Epithelial cell of umbilical artery (primary cell): Measurements from ENCODE around the gene EXD3. TPM values are rescaled to one million over a fixed set of nuclear protein-coding genes. Genes with fewer than 3 reads are reported as not detected.

Experiments
- total RNA-seq: library from RNA; depleted of rRNA; stranded (reverse); fragments of >200 nt; gene quantifications from 2 replicates; pipeline ENCODE4 v1.2.3, GENCODE V29; 2014

The EXD3 gene, protein sequence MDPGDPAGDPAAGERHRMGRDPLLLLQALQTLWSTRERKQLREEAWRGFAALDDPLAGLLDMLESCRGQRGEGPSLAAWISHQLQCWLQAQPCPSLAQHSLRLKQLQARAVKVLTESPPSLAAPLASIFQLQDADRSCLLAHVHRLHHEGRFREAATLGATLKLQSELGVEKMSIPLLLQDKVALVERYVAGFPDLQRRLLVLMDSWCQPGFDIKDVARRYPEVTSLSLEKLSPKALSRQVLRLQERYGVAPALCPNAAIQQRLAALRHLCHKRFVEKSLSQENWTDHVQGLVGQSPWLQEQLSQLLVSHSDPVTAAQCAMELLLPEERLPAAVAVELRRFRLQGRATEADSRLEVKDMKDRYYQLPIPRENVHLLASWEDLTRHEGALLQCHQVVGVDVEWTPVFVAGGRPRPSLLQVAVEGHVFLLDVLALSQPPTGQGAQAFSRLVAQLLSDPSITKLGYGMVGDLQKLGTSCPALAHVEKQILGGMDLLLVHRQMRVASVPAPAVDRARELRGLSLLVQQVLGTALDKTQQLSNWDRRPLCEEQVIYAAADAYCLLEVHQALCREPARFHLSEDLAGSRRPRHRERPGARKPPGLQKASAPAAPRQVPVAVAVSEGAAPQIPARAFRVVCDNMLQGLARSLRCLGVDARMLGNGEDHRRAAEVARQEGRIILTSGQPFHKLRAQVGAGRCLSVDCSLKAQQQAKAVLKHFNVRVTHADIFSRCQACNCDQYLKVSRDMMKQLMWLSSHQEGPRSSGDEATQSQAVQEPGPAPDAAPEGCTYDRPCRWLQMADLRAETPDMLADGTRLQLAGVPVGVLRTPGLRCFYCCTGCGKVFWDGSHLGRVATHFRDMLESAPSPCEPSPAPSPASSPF
- total RNA-seq, result 18.8 and 22.0 TPM in 2 replicates

DNA sequence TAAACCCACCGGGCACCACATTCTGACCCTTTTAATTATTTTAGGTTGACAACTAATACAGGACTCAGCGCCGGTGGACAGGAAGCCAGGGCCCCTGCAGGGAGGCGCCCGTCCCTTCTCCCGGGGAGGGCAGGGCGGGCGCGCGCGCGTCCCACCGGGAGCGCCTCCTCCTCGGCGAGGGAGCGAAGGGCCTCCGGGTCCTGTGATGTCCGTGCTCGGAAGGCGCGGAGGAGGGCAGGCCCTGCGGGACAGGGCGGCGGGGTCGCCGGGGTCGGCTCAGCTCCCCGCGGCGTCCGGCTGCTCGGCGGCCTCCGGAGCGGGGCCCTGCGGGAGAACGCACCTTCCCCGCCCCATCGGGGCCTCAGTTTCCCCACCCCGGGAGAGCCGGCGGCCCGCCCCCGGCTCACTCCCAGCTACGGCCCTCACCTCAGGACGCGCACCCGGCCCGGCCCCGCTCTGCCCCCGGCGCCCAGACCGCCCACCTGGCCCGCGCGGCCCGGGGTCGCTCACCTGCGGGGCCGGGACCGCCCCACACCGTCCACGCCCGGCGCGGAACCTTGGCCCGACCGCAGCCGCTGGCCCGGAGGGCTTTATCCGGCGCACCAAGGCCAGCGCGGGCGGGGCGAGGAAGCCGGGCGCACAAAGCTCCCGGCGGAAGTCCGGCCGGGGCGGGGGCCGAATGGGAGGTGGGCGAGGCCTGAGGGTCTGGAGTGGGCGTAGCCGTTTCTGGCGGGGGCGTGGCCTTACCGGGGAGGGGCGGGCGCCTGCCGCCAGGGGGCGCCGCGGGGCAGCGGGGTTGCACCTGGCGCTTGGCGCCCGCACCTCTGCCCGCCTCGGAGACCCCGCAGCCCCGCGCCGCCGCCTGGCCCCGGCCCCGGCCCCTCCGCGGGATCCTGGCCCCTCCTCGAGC is at the start of gene EXD3, which contains the start of gene NOXA1:
EXD3 (minus strand) TSS at position 559 of the 910 bp plus-strand sequence. CDS start 27,805 bp downstream, outside the sequence.
NOXA1 (plus strand) TSS at position 790 of the 910 bp plus-strand sequence. CDS start 137 bp downstream, outside the sequence.

DNA sequence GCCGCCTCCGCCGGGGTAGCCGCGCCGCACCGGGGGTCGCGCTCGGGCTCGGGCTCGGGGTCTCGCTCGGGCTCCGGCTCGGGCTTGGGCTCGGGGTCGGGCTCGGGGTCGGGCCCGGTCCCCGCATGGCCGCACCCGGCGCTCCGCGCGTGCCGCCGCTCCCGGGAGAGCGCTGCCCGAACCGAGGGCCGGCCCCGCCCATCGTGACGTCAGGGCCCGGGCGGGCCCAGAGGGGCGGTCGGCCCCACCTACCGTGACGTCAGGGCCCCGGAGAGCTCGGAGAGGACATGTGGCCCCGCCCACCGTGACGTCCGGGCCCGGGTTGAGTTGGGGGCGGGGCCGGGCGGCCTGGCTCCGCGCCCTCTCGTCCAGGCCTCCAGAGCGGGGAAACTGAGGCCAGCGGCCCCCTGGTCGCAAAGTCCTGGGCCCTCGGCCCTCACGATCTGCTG is 36.2 kb upstream of the EXD3 start, which contains the start of gene NSMF:
NSMF (minus strand) TSS at position 183 of the 449 bp plus-strand sequence. CDS start 232 bp downstream, outside the sequence.

DNA sequence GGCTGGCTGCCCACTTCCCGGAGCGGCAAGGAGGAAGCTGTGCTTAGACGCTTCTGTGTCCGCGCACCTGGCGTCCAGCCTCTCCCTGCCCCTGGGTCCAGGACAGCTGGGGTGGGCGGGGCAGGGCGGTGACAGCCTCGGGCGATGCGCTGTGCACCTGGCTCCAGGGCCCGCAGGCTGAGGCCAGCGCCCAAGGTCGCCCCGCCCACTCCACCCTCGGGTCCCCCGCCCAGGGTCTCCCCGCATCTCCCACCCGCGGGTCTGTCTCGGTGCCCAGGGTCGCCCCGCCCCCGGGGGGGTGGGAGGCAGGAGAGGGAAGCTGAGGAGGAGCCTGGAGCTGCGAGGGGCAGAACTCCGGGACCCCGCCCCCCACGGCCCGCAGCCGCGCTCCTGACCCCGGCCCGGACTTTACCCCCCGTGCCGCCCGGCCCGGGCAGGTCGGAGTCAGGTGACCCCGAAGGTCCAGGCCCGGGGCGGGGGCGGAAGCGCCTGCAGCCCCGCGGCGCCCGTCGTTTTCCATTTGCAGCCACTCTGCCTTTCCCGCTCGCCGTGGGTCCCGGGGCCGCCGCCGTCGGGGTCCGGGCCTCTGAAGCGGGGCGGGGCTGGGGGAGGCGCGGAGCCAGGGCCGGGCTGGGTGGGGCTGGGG is 18.4 kb upstream of the EXD3 start, which contains the start of gene ENTPD8:
ENTPD8 (minus strand) TSS at position 69 of the 646 bp plus-strand sequence. CDS start 3,072 bp downstream, outside the sequence.

DNA sequence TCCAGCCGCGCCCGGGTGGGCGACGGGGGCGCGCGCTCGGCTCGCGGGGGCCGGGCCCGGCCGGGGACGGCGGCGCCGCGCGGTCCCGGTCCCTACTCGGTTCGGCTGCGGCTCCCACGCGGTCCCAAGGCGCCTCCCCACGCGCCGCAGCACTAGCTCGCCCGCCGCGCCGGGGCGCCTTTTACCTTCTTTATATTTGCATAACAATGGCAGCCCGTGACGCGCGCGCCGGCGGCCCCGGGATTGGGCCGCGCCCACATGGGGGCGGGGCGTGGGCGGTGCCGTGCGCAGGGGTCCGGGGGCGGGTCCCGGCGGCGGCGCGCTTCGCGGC is 120.9 kb downstream of the EXD3 start, which contains the start of gene NRARP:
NRARP (minus strand) TSS at position 154 of the 331 bp plus-strand sequence. CDS start 343 bp downstream, outside the sequence.

DNA sequence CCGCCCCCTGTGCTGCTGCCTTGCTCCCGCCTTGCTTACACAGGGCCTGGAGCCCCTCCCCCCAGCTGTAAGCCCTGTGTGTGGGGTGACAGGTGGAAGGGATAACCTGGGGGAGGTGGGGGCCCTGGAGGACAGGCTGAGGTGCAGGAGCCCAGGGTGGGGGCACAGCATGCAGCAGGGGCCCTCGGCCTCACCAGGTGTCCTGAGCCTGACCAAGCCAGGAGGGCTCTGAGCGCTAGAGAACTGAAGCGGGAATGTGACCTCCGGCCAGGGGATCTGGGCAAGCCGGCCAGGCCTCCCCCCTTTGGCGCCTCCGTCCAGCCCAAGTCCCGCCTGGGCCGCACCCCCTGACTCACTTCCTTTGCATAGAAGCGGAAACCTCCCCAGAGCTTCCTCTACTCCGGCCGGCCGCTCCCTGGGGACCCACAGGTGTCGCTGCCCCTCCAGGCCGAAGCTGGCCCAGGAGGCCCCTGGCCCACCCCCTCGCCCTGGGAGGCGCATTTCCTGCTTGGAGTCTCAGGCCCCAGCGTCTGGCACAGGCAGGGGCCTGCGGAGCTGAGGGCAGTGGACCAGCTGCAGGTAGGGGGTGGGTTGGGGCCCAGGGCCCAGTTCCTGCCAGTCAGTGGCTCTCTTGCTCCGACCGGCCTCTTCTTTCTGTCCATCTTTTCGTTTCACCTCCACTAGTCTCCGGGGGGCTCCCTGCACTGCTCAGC is 145.5 kb downstream of the EXD3 start, which contains the start of gene TOR4A:
TOR4A (plus strand) TSS at position 398 of the 713 bp plus-strand sequence. CDS start 964 bp downstream, outside the sequence.

Other genes with a start within 250 kb of the EXD3 start
- 22.7 and 24.6 TPM in 2 replicates for gene ANAPC2, start 234.6 kb downstream of the EXD3 start, total RNA-seq
- 105 and 126 TPM in 2 replicates for gene SSNA1, start 234.5 kb downstream of the EXD3 start, total RNA-seq
- gene TPRN, start 222.4 kb downstream of the EXD3 start, total RNA-seq, result 4.6 and 5.5 TPM in 2 replicates
- 30.9 and 34.1 TPM in 2 replicates for gene TMEM203, start 217.5 kb downstream of the EXD3 start, total RNA-seq
- 3.6 TPM in 2 replicates for gene NDOR1, start 217.5 kb downstream of the EXD3 start, total RNA-seq
- gene RNF208, start 200.9 kb downstream of the EXD3 start, total RNA-seq, result 0.32 TPM in 1 of 2 replicates, not detected in the other
- gene CYSRT1, start 198.0 kb downstream of the EXD3 start, total RNA-seq, result 0.32 TPM in 1 of 2 replicates, not detected in the other
- gene RNF224, start 195.7 kb downstream of the EXD3 start, total RNA-seq, result not detected in 2 replicates
- not detected in 2 replicates for gene SLC34A3, start 192.3 kb downstream of the EXD3 start, total RNA-seq
- 222 and 249 TPM in 2 replicates for gene TUBB4B, start 181.9 kb downstream of the EXD3 start, total RNA-seq
- not detected in 2 replicates for gene STPG3, start 171.9 kb downstream of the EXD3 start, total RNA-seq
- gene NELFB, start 167.8 kb downstream of the EXD3 start, total RNA-seq, result 61.4 and 67.0 TPM in 2 replicates
- gene TOR4A, start 145.4 kb downstream of the EXD3 start, total RNA-seq, result 29.3 and 39.0 TPM in 2 replicates
- gene NRARP, start 120.9 kb downstream of the EXD3 start, total RNA-seq, result 25.1 and 46.1 TPM in 2 replicates
- 0.46 and 0.65 TPM in 2 replicates for gene NOXA1, start 231 bp upstream of the EXD3 start, total RNA-seq
- not detected in 2 replicates for gene ENTPD8, start 18.2 kb upstream of the EXD3 start, total RNA-seq
- 17.9 and 19.0 TPM in 2 replicates for gene NSMF, start 36.2 kb upstream of the EXD3 start, total RNA-seq
- under 0.01 and 0.15 TPM in 2 replicates for gene PNPLA7, start 127.2 kb upstream of the EXD3 start, total RNA-seq
- 45.3 and 64.6 TPM in 2 replicates for gene MRPL41, start 128.7 kb upstream of the EXD3 start, total RNA-seq
- 19.8 and 27.8 TPM in 2 replicates for gene DPH7, start 155.8 kb upstream of the EXD3 start, total RNA-seq
- gene ZMYND19, start 167.3 kb upstream of the EXD3 start, total RNA-seq, result 25.4 and 25.7 TPM in 2 replicates
- 21.3 and 21.8 TPM in 2 replicates for gene ARRDC1, start 182.5 kb upstream of the EXD3 start, total RNA-seq
- gene EHMT1, start 195.8 kb upstream of the EXD3 start, total RNA-seq, result 51.8 and 59.8 TPM in 2 replicates